Stimulated activated CD4-positive, alpha-beta T cell treated with anti-CD3 and anti-CD28 coated beads, Interleukin-15, amount 100 ng/mL, for 24 hours (primary cell): Measurements from ENCODE around the gene MAN2A2.
A peak's percentile ranks its signal among the peaks of the same experiment; 100 is the strongest.
"Not testable (repeated sequence)": the region's sequence is repeated elsewhere in the genome, so short reads cannot be mapped to it uniquely, and the experiment has no call there.

Source experiments
- DNase-seq: peaks from one replicate; pipeline ENCODE4 v3.0.0-alpha.2; 2020

Gene MAN2A2

GRCh38 chr15:90922712-90923322 lies 19.7 kb downstream of the MAN2A2 start:
- peak; percentile 52 for DNase-seq

- peak; percentile 36 for DNase-seq
These were observed 21.3 kb downstream of the MAN2A2 start for GRCh38 chr15:90924375-90924774.

- not testable (repeated sequence) for DNase-seq
These were observed 23.7 kb downstream of the MAN2A2 start for GRCh38 chr15:90926766-90927165.

GRCh38 chr15:90928106-90928505 lies 25.0 kb downstream of the MAN2A2 start:
- DNase-seq, result not testable (repeated sequence)

GRCh38 chr15:90929246-90930019 lies 26.3 kb downstream of the MAN2A2 start:
- DNase-seq, result no peak

GRCh38 chr15:90930861-90931574 lies 27.9 kb downstream of the MAN2A2 start:
- peak; percentile 22 for DNase-seq

- no peak for DNase-seq
These were observed 28.4 kb downstream of the MAN2A2 start for GRCh38 chr15:90931575-90931827.

- DNase-seq, result peak; percentile 95
These were observed 28.9 kb downstream of the MAN2A2 start, which contains the start of gene HDDC3 for GRCh38 chr15:90931828-90932659. HDDC3 (minus strand) TSS chr15:90932549; CDS start chr15:90932540, 9 bp downstream.

GRCh38 chr15:90932660-90932991 lies 29.5 kb downstream of the MAN2A2 start:
- no peak for DNase-seq

- DNase-seq, result no peak
These were observed 30.2 kb downstream of the MAN2A2 start for GRCh38 chr15:90933301-90933700.

- DNase-seq, result peak; percentile 94
These were observed 31.3 kb downstream of the MAN2A2 start for GRCh38 chr15:90934256-90934948.

- peak; percentile 98 for DNase-seq
These were observed 32.0 kb downstream of the MAN2A2 start, which contains the start of gene UNC45A for GRCh38 chr15:90934949-90935751. UNC45A (plus strand) TSS chr15:90935285; CDS start chr15:90935325, 40 bp downstream.

GRCh38 chr15:90936823-90937222 lies 33.7 kb downstream of the MAN2A2 start:
- no peak for DNase-seq

GRCh38 chr15:90938261-90938660 lies 35.2 kb downstream of the MAN2A2 start:
- DNase-seq, result no peak

GRCh38 chr15:90939756-90940155 lies 36.7 kb downstream of the MAN2A2 start:
- no peak for DNase-seq

- no peak for DNase-seq
These were observed 37.9 kb downstream of the MAN2A2 start for GRCh38 chr15:90941038-90941437.

- no peak for DNase-seq
These were observed 39.4 kb downstream of the MAN2A2 start for GRCh38 chr15:90942354-90943120.

- no peak for DNase-seq
These were observed 42.0 kb downstream of the MAN2A2 start for GRCh38 chr15:90945091-90945490.

GRCh38 chr15:90946538-90946937 lies 43.4 kb downstream of the MAN2A2 start:
- DNase-seq, result no peak

GRCh38 chr15:90946941-90947576 lies 44.0 kb downstream of the MAN2A2 start:
- no peak for DNase-seq
